Colonic mucosa (tissue), 4 donors: ENCODE data around the gene TKT. TPM values are rescaled to one million over a fixed set of nuclear protein-coding genes. Genes with fewer than 3 reads are reported as not detected.

Source experiments
- DNase-seq: peaks from one replicate; pipeline ENCODE4 v3.0.0-alpha.2; 2020
- H3K27ac ChIP-seq: fragments of 200-600 bp; one replicate; pipeline ENCODE4 v1.8.0; 2021
- H3K27me3 ChIP-seq: fragments of 200-600 bp; one replicate; pipeline ENCODE4 v1.8.0; 2021
- H3K36me3 ChIP-seq: fragments of 200-600 bp; one replicate; pipeline ENCODE4 v1.8.0; 2021
- H3K4me1 ChIP-seq: fragments of 200-600 bp; one replicate; pipeline ENCODE4 v1.8.0; 2021; ENCODE audit warnings: mild to moderate bottlenecking
- H3K4me3 ChIP-seq: fragments of 200-600 bp; one replicate; pipeline ENCODE4 v1.8.0; 2021
- H3K9ac ChIP-seq, 2 donors: one replicate each; pipeline ENCODE4 v1.7.0; 2013; ENCODE audit warnings: control low read depth in 2 of 2, low read depth in 2 of 2, low read length in 2 of 2
- H3K9me3 ChIP-seq: fragments of 200-600 bp; one replicate; pipeline ENCODE4 v1.8.0; 2021
- intact Hi-C: fragments of 100-400 bp; cut with DNase I; formaldehyde crosslinking; loops from one replicate; pipeline ENCODE4 v1.14.1; 2022
- total RNA-seq, 2 donors: library from RNA; stranded (reverse); fragmentation: NEBNext Ultra II Directional in 1 of 2; extraction: Animal tissue kit (Norgen Biotek cat#: 25700) in 1 of 2; gene quantifications; one replicate each; pipeline ENCODE4 v1.2.1, GENCODE V29; 2021
- TF ChIP-seq, protein P1 (sequence below): fragments of 200-600 bp; IDR thresholded peaks from one replicate; pipeline ENCODE4 v1.8.0; 2022; ENCODE audit warnings: antibody characterized with exemption, mild to moderate bottlenecking
- donor health status: healthy.
- donor health status: DM: no; HTN: no; CAD: no.
- donor health status: DM: no; HTN: no; CAD: no.

TKT gene
- total RNA-seq, 2 donors from 2014 or later: 315 to 393 TPM

GRCh38 chr3:53232641-53233377 is 23.0 kb downstream of the TKT start:
- TF ChIP-seq, protein P1, sequence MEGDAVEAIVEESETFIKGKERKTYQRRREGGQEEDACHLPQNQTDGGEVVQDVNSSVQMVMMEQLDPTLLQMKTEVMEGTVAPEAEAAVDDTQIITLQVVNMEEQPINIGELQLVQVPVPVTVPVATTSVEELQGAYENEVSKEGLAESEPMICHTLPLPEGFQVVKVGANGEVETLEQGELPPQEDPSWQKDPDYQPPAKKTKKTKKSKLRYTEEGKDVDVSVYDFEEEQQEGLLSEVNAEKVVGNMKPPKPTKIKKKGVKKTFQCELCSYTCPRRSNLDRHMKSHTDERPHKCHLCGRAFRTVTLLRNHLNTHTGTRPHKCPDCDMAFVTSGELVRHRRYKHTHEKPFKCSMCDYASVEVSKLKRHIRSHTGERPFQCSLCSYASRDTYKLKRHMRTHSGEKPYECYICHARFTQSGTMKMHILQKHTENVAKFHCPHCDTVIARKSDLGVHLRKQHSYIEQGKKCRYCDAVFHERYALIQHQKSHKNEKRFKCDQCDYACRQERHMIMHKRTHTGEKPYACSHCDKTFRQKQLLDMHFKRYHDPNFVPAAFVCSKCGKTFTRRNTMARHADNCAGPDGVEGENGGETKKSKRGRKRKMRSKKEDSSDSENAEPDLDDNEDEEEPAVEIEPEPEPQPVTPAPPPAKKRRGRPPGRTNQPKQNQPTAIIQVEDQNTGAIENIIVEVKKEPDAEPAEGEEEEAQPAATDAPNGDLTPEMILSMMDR: no peak
- Histone ChIP-seq H3K9me3 (no peaks in the 10 kb centered on the region), H3K4me3 (no peak overlapping the region), H3K4me1 (peaks cover 10% of the 10 kb centered on the region), H3K27ac (no peak overlapping the region), H3K36me3 (peaks cover 38% of the 10 kb centered on the region), H3K9ac (no peak overlapping the region), H3K27me3 (no peaks in the 10 kb centered on the region)
- no peak for DNase-seq
- intact Hi-C loops: no loop called here

- intact Hi-C loops: no loop called here
- Histone ChIP-seq H3K9ac (no peak overlapping the region), H3K27me3 (no peaks in the 10 kb centered on the region), H3K27ac (no peak overlapping the region), H3K9me3 (no peaks in the 10 kb centered on the region), H3K36me3 (peaks cover 40% of the 10 kb centered on the region), H3K4me3 (no peak overlapping the region), H3K4me1 (peaks cover 9% of the 10 kb centered on the region)
- TF ChIP-seq, protein P1: no peak
- no peak for DNase-seq
Observed at GRCh38 chr3:53231532-53232511, 24.0 kb downstream of the TKT start.

- H3K9me3 ChIP-seq: no peaks in the 10 kb centered on the region
- H3K4me1 ChIP-seq: no peaks in the 10 kb centered on the region
- intact Hi-C loops: no loop called here
- TF ChIP-seq, protein P1: no peak
- H3K4me3 ChIP-seq: no peak overlapping the region
- H3K36me3 ChIP-seq: peaks cover 40% of the 10 kb centered on the region
- H3K27me3 ChIP-seq: no peaks in the 10 kb centered on the region
- no peak overlapping the region for H3K9ac ChIP-seq
- no peak for DNase-seq
- no peak overlapping the region for H3K27ac ChIP-seq
Observed at GRCh38 chr3:53230789-53231188, 25.0 kb downstream of the TKT start.

DNA sequence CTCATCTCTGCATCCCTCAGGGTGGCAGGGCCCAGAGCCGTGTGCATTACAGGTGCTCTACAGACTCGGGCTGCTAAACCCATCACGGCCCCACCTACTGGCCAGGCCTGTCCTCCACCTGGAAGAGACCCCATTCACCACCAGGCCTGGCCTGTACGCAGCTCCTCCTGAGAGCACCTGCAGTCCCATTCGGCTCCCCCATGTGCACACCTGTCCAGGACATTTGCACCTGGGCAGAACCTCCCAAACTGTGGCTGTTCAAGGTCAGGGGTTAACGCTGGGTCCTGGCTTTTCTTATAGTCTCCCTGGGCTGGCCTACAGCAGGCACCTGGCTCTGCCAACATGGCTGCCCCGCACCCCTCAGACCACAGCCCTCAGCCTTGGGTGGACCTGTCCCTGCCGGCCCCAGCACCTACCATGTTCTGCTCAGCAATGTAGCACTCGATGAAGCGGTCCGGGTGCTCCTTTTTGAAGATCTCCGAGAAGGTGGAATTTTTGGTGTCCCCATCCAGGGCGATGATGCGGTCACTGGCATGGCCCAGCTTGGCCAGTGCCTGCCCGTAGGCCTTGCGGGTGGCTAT is 25.7 kb downstream of the TKT start:
- Histone ChIP-seq H3K9me3 (no peaks in the 10 kb centered on the region), H3K9ac (no peak overlapping the region), H3K4me1 (no peaks in the 10 kb centered on the region), H3K4me3 (no peak overlapping the region), H3K27ac (no peak overlapping the region), H3K27me3 (no peaks in the 10 kb centered on the region), H3K36me3 (peaks cover 35% of the 10 kb centered on the region)
- intact Hi-C loops: no loop called here
- no peak for DNase-seq
- TF ChIP-seq, protein P1: no peak

- H3K4me1 ChIP-seq: no peaks in the 10 kb centered on the region
- no peaks in the 10 kb centered on the region for H3K27me3 ChIP-seq
- H3K9me3 ChIP-seq: no peaks in the 10 kb centered on the region
- peaks cover 31% of the 10 kb centered on the region for H3K36me3 ChIP-seq
- intact Hi-C loops: no loop called here
- TF ChIP-seq, protein P1: no peak
- no peak overlapping the region for H3K4me3 ChIP-seq
- DNase-seq: no peak
- H3K9ac ChIP-seq: no peak overlapping the region
- no peak overlapping the region for H3K27ac ChIP-seq
Observed at GRCh38 chr3:53229606-53230005, 26.2 kb downstream of the TKT start.
